ENCODE data around the gene SOS1. TPM values are rescaled to one million over a fixed set of nuclear protein-coding genes. Genes with fewer than 3 reads are reported as not detected.

Gene SOS1
- total RNA-seq, 1 experiment from 2014 or later: 28.4 TPM

DNA sequence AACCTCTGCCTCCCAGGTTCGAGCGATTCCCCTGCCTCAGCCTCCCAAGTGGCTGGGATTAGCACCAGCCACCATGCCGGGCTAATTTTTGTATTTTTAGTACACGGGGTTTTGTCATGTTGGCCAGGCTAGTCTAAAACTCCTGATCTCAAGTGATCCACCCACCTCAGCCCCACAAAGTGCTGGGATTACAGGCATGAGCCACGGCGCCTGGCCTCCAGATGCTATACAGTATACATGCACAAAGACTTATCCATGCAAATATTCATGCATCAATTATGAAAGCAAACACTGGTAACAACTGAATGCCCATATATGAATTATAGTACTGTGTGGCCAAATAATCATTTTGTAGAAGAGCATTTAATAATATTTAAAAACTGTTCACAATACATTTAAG is 36.0 kb upstream of the SOS1 start:
- Mint-ChIP-seq H3K27me3 (ENCODE audit: low read depth) (no peaks in the 10 kb centered on the region), H3K27ac (no peak overlapping the region), H3K4me3 (no peak overlapping the region), H3K36me3 (no peaks in the 10 kb centered on the region), H3K9me3 (no peaks in the 10 kb centered on the region), H3K4me1 (peaks cover 4% of the 10 kb centered on the region)
- ATAC-seq (no peak), DNase-seq (ENCODE audit: low spot score) (no peak)
- ChIA-PET POLR2A (no interaction called here), CTCF (no interaction called here)
- TF ChIP-seq ZNF138 (CRISPR knock-in tag; conservative IDR thresholded peaks at IDR 0.05): no peak
- TF ChIP-seq TP53 (CRISPR knock-in tag; IDR thresholded peaks at IDR 0.05): no peak
- TF ChIP-seq, protein P1, sequence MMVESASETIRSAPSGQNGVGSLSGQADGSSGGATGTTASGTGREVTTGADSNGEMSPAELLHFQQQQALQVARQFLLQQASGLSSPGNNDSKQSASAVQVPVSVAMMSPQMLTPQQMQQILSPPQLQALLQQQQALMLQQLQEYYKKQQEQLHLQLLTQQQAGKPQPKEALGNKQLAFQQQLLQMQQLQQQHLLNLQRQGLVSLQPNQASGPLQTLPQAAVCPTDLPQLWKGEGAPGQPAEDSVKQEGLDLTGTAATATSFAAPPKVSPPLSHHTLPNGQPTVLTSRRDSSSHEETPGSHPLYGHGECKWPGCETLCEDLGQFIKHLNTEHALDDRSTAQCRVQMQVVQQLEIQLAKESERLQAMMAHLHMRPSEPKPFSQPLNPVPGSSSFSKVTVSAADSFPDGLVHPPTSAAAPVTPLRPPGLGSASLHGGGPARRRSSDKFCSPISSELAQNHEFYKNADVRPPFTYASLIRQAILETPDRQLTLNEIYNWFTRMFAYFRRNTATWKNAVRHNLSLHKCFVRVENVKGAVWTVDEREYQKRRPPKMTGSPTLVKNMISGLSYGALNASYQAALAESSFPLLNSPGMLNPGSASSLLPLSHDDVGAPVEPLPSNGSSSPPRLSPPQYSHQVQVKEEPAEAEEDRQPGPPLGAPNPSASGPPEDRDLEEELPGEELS (CRISPR knock-in tag; IDR thresholded peaks at IDR 0.05): no peak
- TF ChIP-seq ZNF671 (CRISPR knock-in tag; IDR thresholded peaks at IDR 0.05): no peak
- TF ChIP-seq, protein P2, sequence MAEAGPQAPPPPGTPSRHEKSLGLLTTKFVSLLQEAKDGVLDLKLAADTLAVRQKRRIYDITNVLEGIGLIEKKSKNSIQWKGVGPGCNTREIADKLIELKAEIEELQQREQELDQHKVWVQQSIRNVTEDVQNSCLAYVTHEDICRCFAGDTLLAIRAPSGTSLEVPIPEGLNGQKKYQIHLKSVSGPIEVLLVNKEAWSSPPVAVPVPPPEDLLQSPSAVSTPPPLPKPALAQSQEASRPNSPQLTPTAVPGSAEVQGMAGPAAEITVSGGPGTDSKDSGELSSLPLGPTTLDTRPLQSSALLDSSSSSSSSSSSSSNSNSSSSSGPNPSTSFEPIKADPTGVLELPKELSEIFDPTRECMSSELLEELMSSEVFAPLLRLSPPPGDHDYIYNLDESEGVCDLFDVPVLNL (CRISPR knock-in tag; IDR thresholded peaks at IDR 0.05; ENCODE audit: borderline replicate concordance, low read depth): no peak
- TF ChIP-seq, protein P3, sequence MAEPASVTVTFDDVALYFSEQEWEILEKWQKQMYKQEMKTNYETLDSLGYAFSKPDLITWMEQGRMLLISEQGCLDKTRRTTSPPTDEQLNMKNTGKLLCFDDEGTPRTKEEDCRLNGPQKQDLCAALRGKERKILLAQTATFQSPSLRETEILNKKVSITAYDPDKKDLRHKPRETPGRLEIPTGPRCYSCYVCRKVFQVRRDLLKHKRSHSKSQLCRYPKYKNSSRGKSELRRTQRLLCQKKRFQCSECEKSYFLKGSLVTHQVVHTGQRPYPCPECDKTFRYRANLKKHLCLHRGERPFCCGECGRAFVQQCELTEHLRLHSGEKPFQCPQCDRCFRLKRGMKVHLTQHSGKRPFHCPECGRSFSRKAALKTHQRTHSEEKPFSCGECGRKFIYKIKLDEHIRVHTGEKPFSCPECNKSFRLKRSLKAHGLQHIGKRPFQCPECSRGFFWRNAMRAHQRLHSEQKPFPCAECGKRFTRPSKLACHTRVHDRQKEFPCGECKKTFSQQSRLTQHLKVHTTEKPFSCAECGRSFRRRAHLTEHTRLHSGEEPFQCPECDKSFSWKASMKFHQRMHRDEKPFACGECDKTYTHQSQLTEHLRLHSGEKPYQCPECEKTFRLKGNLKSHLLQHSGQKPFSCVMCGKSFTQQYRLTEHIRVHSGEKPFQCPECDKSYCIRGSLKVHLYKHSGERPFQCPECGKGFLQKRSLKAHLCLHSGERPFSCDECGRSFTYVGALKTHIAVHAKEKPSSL (CRISPR knock-in tag; conservative IDR thresholded peaks at IDR 0.05): no peak
- TF ChIP-seq RELA (CRISPR knock-in tag; IDR thresholded peaks at IDR 0.05; ENCODE audit: borderline replicate concordance): no peak
- no peak for TF ChIP-seq ELF4 (CRISPR knock-in tag; IDR thresholded peaks at IDR 0.05; ENCODE audit: low read depth)
- TF ChIP-seq GTF2I (CRISPR knock-in tag; conservative IDR thresholded peaks at IDR 0.05): no peak
- no peak for TF ChIP-seq NFE2L1 (CRISPR knock-in tag; IDR thresholded peaks at IDR 0.05)
- no peak for TF ChIP-seq RORB (CRISPR knock-in tag; IDR thresholded peaks at IDR 0.05)
- TF ChIP-seq FOXK1 (CRISPR knock-in tag; IDR thresholded peaks at IDR 0.05): no peak
- TF ChIP-seq, protein P4, sequence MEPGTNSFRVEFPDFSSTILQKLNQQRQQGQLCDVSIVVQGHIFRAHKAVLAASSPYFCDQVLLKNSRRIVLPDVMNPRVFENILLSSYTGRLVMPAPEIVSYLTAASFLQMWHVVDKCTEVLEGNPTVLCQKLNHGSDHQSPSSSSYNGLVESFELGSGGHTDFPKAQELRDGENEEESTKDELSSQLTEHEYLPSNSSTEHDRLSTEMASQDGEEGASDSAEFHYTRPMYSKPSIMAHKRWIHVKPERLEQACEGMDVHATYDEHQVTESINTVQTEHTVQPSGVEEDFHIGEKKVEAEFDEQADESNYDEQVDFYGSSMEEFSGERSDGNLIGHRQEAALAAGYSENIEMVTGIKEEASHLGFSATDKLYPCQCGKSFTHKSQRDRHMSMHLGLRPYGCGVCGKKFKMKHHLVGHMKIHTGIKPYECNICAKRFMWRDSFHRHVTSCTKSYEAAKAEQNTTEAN (CRISPR knock-in tag; IDR thresholded peaks at IDR 0.05): no peak
- TF ChIP-seq, protein P5, sequence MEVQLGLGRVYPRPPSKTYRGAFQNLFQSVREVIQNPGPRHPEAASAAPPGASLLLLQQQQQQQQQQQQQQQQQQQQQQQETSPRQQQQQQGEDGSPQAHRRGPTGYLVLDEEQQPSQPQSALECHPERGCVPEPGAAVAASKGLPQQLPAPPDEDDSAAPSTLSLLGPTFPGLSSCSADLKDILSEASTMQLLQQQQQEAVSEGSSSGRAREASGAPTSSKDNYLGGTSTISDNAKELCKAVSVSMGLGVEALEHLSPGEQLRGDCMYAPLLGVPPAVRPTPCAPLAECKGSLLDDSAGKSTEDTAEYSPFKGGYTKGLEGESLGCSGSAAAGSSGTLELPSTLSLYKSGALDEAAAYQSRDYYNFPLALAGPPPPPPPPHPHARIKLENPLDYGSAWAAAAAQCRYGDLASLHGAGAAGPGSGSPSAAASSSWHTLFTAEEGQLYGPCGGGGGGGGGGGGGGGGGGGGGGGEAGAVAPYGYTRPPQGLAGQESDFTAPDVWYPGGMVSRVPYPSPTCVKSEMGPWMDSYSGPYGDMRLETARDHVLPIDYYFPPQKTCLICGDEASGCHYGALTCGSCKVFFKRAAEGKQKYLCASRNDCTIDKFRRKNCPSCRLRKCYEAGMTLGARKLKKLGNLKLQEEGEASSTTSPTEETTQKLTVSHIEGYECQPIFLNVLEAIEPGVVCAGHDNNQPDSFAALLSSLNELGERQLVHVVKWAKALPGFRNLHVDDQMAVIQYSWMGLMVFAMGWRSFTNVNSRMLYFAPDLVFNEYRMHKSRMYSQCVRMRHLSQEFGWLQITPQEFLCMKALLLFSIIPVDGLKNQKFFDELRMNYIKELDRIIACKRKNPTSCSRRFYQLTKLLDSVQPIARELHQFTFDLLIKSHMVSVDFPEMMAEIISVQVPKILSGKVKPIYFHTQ (CRISPR knock-in tag; IDR thresholded peaks at IDR 0.05): no peak
- no peak for TF ChIP-seq CREM (CRISPR knock-in tag; IDR thresholded peaks at IDR 0.05)
- TF ChIP-seq, protein P6, sequence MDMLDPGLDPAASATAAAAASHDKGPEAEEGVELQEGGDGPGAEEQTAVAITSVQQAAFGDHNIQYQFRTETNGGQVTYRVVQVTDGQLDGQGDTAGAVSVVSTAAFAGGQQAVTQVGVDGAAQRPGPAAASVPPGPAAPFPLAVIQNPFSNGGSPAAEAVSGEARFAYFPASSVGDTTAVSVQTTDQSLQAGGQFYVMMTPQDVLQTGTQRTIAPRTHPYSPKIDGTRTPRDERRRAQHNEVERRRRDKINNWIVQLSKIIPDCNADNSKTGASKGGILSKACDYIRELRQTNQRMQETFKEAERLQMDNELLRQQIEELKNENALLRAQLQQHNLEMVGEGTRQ (CRISPR knock-in tag; IDR thresholded peaks at IDR 0.05): no peak
- TF ChIP-seq, protein P7, sequence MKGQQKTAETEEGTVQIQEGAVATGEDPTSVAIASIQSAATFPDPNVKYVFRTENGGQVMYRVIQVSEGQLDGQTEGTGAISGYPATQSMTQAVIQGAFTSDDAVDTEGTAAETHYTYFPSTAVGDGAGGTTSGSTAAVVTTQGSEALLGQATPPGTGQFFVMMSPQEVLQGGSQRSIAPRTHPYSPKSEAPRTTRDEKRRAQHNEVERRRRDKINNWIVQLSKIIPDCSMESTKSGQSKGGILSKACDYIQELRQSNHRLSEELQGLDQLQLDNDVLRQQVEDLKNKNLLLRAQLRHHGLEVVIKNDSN (CRISPR knock-in tag; IDR thresholded peaks at IDR 0.05): no peak
- no peak for TF ChIP-seq NFYB (CRISPR knock-in tag; conservative IDR thresholded peaks at IDR 0.05; ENCODE audit: low read depth)
- no peak for TF ChIP-seq NFATC4 (CRISPR knock-in tag; IDR thresholded peaks at IDR 0.05)

Measured in WTC11 (cell line).